ACC112 (cell line): Measurements from ENCODE around the gene MNAT1.

Experiments
- H2AFZ ChIP-seq: fragments of 200-600 bp; sonication (generic); one replicate; pipeline ENCODE4 v1.6.0; 2017; ENCODE audit warnings: antibody characterized with exemption, low read length; ENCODE audit not compliant: unreplicated experiment
- H3K27ac ChIP-seq: fragments of 200-600 bp; sonication (generic); 2 replicates; pipeline ENCODE4 v1.5.1; 2014; ENCODE audit warnings: low read depth, mild to moderate bottlenecking, antibody characterized with exemption, low read length, moderate library complexity
- H3K27me3 ChIP-seq: fragments of 200-600 bp; sonication (generic); 2 replicates; pipeline ENCODE4 v1.6.1; 2014; ENCODE audit warnings: mild to moderate bottlenecking, antibody characterized with exemption, low read length, moderate library complexity, mixed read lengths; ENCODE audit not compliant: insufficient read depth
- H3K36me3 ChIP-seq: fragments of 200-600 bp; sonication (generic); 2 replicates; pipeline ENCODE4 v1.6.1; 2016; ENCODE audit warnings: mild to moderate bottlenecking, antibody characterized with exemption, low read length, moderate library complexity, mixed read lengths; ENCODE audit not compliant: insufficient read depth
- H3K4me1 ChIP-seq: fragments of 200-600 bp; sonication (generic); one replicate; pipeline ENCODE4 v1.6.1; 2016; ENCODE audit warnings: low read length, mixed read lengths; ENCODE audit not compliant: insufficient read depth, unreplicated experiment, control insufficient read depth
- H3K4me3 ChIP-seq: fragments of 200-600 bp; sonication (generic); 2 replicates; pipeline ENCODE4 v1.5.1; 2014; ENCODE audit warnings: mild to moderate bottlenecking, low read depth, low read length
- H3K79me2 ChIP-seq: fragments of 200-600 bp; sonication (generic); one replicate; pipeline ENCODE4 v1.6.0; 2016; ENCODE audit warnings: low read length; ENCODE audit not compliant: control insufficient read depth, unreplicated experiment, insufficient read depth

MNAT1 gene

GRCh38 chr14:60805841-60806430 lies 71.4 kb downstream of the MNAT1 start:
- no peak overlapping the region for H3K27ac ChIP-seq
- H2AFZ ChIP-seq, result no peak overlapping the region
- H3K4me1 ChIP-seq, result peaks cover 10% of the 10 kb centered on the region
- no peak overlapping the region for H3K4me3 ChIP-seq
- peaks cover 2% of the 10 kb centered on the region for H3K79me2 ChIP-seq
- no peaks in the 10 kb centered on the region for H3K27me3 ChIP-seq
- peaks cover 34% of the 10 kb centered on the region for H3K36me3 ChIP-seq

- no peaks in the 10 kb centered on the region for H3K27me3 ChIP-seq
- H3K4me3 ChIP-seq, result no peak overlapping the region
- H2AFZ ChIP-seq, result no peak overlapping the region
- H3K36me3 ChIP-seq, result peaks cover 33% of the 10 kb centered on the region
- no peak overlapping the region for H3K27ac ChIP-seq
- peaks cover 10% of the 10 kb centered on the region for H3K4me1 ChIP-seq
- H3K79me2 ChIP-seq, result peaks cover 2% of the 10 kb centered on the region
Observed at GRCh38 chr14:60807247-60807646, 72.7 kb downstream of the MNAT1 start.

- Histone ChIP-seq H3K27me3 (no peaks in the 10 kb centered on the region), H3K27ac (no peak overlapping the region), H3K4me3 (no peak overlapping the region), H2AFZ (no peak overlapping the region), H3K79me2 (peaks cover 2% of the 10 kb centered on the region), H3K36me3 (peaks cover 40% of the 10 kb centered on the region), H3K4me1 (peaks cover 10% of the 10 kb centered on the region)
Observed at GRCh38 chr14:60807971-60808370, 73.4 kb downstream of the MNAT1 start.

GRCh38 chr14:60812987-60813386 lies 78.4 kb downstream of the MNAT1 start:
- Histone ChIP-seq H3K27me3 (no peaks in the 10 kb centered on the region), H2AFZ (no peak overlapping the region), H3K4me1 (peaks cover 16% of the 10 kb centered on the region), H3K27ac (no peak overlapping the region), H3K36me3 (peaks cover 30% of the 10 kb centered on the region), H3K79me2 (no peaks in the 10 kb centered on the region), H3K4me3 (no peak overlapping the region)

- peaks cover 10% of the 10 kb centered on the region for H3K4me1 ChIP-seq
- no peak overlapping the region for H2AFZ ChIP-seq
- H3K27ac ChIP-seq, result no peak overlapping the region
- H3K27me3 ChIP-seq, result no peaks in the 10 kb centered on the region
- peaks cover 28% of the 10 kb centered on the region for H3K36me3 ChIP-seq
- no peak overlapping the region for H3K4me3 ChIP-seq
- H3K79me2 ChIP-seq, result no peaks in the 10 kb centered on the region
Observed at GRCh38 chr14:60815371-60815770, 80.8 kb downstream of the MNAT1 start.

- Histone ChIP-seq H3K79me2 (no peaks in the 10 kb centered on the region), H3K27me3 (no peaks in the 10 kb centered on the region), H3K4me1 (peaks cover 10% of the 10 kb centered on the region), H2AFZ (no peak overlapping the region), H3K36me3 (peaks cover 32% of the 10 kb centered on the region), H3K27ac (peak overlapping the region; percentile 45; the same call in 1 of the 2 replicates), H3K4me3 (peak overlapping the region; percentile 29; the same call in 1 of the 2 replicates)
Observed at GRCh38 chr14:60817113-60817512, 82.6 kb downstream of the MNAT1 start.

- Histone ChIP-seq H3K4me3 (no peak overlapping the region), H3K27ac (no peak overlapping the region), H3K79me2 (no peaks in the 10 kb centered on the region), H3K36me3 (peaks cover 13% of the 10 kb centered on the region; the same call in 1 of the 2 replicates), H2AFZ (no peak overlapping the region), H3K4me1 (peaks cover 10% of the 10 kb centered on the region), H3K27me3 (no peaks in the 10 kb centered on the region)
Observed at GRCh38 chr14:60819575-60819974, 85.0 kb downstream of the MNAT1 start.

GRCh38 chr14:60838601-60839000 lies 104.0 kb downstream of the MNAT1 start:
- H3K79me2 ChIP-seq, result no peaks in the 10 kb centered on the region
- H2AFZ ChIP-seq, result no peak overlapping the region
- H3K27me3 ChIP-seq, result no peaks in the 10 kb centered on the region
- H3K36me3 ChIP-seq, result 0 out of 2 replicates have a peak, but pooled peaks cover 20% of the 10 kb centered on the region
- no peaks in the 10 kb centered on the region for H3K4me1 ChIP-seq
- H3K4me3 ChIP-seq, result no peak overlapping the region
- H3K27ac ChIP-seq, result no peak overlapping the region

- no peaks in the 10 kb centered on the region for H3K4me1 ChIP-seq
- H3K79me2 ChIP-seq, result no peaks in the 10 kb centered on the region
- H2AFZ ChIP-seq, result no peak overlapping the region
- 0 out of 2 replicates have a peak, but pooled peaks cover 20% of the 10 kb centered on the region for H3K36me3 ChIP-seq
- H3K27me3 ChIP-seq, result no peaks in the 10 kb centered on the region
- no peak overlapping the region for H3K27ac ChIP-seq
- no peak overlapping the region for H3K4me3 ChIP-seq
Observed at GRCh38 chr14:60839057-60839456, 104.5 kb downstream of the MNAT1 start.

GRCh38 chr14:60839657-60840056 lies 105.1 kb downstream of the MNAT1 start:
- Histone ChIP-seq H3K79me2 (no peaks in the 10 kb centered on the region), H2AFZ (no peak overlapping the region), H3K4me1 (no peaks in the 10 kb centered on the region), H3K36me3 (0 out of 2 replicates have a peak, but pooled peaks cover 20% of the 10 kb centered on the region), H3K27ac (no peak overlapping the region), H3K4me3 (no peak overlapping the region), H3K27me3 (no peaks in the 10 kb centered on the region)

GRCh38 chr14:60840313-60840712 lies 105.8 kb downstream of the MNAT1 start:
- H3K36me3 ChIP-seq, result 0 out of 2 replicates have a peak, but pooled peaks cover 20% of the 10 kb centered on the region
- H3K27me3 ChIP-seq, result no peaks in the 10 kb centered on the region
- no peak overlapping the region for H3K4me3 ChIP-seq
- no peak overlapping the region for H3K27ac ChIP-seq
- H3K4me1 ChIP-seq, result no peaks in the 10 kb centered on the region
- no peak overlapping the region for H2AFZ ChIP-seq
- no peaks in the 10 kb centered on the region for H3K79me2 ChIP-seq
